Inferior parietal cortex (tissue), 1 donor: ENCODE data around the gene PTDSS2.
A peak's percentile ranks its signal among the peaks of the same experiment; 100 is the strongest.

Experiments
- DNase-seq: peaks from one replicate; pipeline ENCODE4 v3.0.0-alpha.2; 2016; ENCODE audit errors: extremely low spot score

The PTDSS2 gene

GRCh38 chr11:447923-448731 lies 2.0 kb upstream of the PTDSS2 start:
- peak; percentile 86 for DNase-seq

GRCh38 chr11:450809-451451 lies 851 bp downstream of the PTDSS2 start:
- DNase-seq, result peak; percentile 62

- DNase-seq, result no peak
Measured at GRCh38 chr11:451738-452137, 1.7 kb downstream of the PTDSS2 start.

- DNase-seq, result no peak
Measured at GRCh38 chr11:452203-452744, 2.2 kb downstream of the PTDSS2 start.

- no peak for DNase-seq
Measured at GRCh38 chr11:452916-453527, 2.9 kb downstream of the PTDSS2 start.

- no peak for DNase-seq
Measured at GRCh38 chr11:453564-453963, 3.5 kb downstream of the PTDSS2 start.

GRCh38 chr11:454043-454442 lies 4.0 kb downstream of the PTDSS2 start:
- no peak for DNase-seq

GRCh38 chr11:454801-455565 lies 4.9 kb downstream of the PTDSS2 start:
- DNase-seq, result no peak

GRCh38 chr11:455566-456147 lies 5.6 kb downstream of the PTDSS2 start:
- no peak for DNase-seq

GRCh38 chr11:456533-456932 lies 6.5 kb downstream of the PTDSS2 start:
- no peak for DNase-seq

GRCh38 chr11:457111-457760 lies 7.2 kb downstream of the PTDSS2 start:
- no peak for DNase-seq

GRCh38 chr11:459511-460220 lies 9.6 kb downstream of the PTDSS2 start:
- no peak for DNase-seq

- DNase-seq, result peak; percentile 34
Measured at GRCh38 chr11:460331-461199, 10.5 kb downstream of the PTDSS2 start.

- no peak for DNase-seq
Measured at GRCh38 chr11:461626-462025, 11.5 kb downstream of the PTDSS2 start.

GRCh38 chr11:462107-462890 lies 12.2 kb downstream of the PTDSS2 start:
- no peak for DNase-seq

GRCh38 chr11:464316-464715 lies 14.2 kb downstream of the PTDSS2 start:
- no peak for DNase-seq

GRCh38 chr11:465896-466530 lies 15.9 kb downstream of the PTDSS2 start:
- no peak for DNase-seq

- DNase-seq, result no peak
Measured at GRCh38 chr11:468036-468435, 18.0 kb downstream of the PTDSS2 start.
